T-helper 1 cell treated with Interleukin-12 subunit alpha and Interleukin-12 subunit beta and Interleukin-4 antibody, amounts not matched to agents 30 μg/mL and 1 μg/mL, for 36 hours (primary cell): ENCODE measurements around the gene PERCC1.

Experiments
- H3K27ac Mint-ChIP-seq: one replicate; pipeline ENCODE4 v1.8.0; 2021; ENCODE audit warnings: mild to moderate bottlenecking, mixed read lengths
- H3K27me3 Mint-ChIP-seq: one replicate; pipeline ENCODE4 v1.8.0; 2021; ENCODE audit warnings: low read depth, mixed read lengths
- H3K36me3 Mint-ChIP-seq: one replicate; pipeline ENCODE4 v1.8.0; 2021; ENCODE audit warnings: low read depth, mixed read lengths
- H3K4me1 Mint-ChIP-seq: one replicate; pipeline ENCODE4 v1.8.0; 2021; ENCODE audit warnings: low read depth, mixed read lengths
- H3K4me3 Mint-ChIP-seq: one replicate; pipeline ENCODE4 v1.8.0; 2021; ENCODE audit warnings: mild to moderate bottlenecking, moderate library complexity, mixed read lengths
- H3K9me3 Mint-ChIP-seq: one replicate; pipeline ENCODE4 v1.8.0; 2021; ENCODE audit warnings: mixed read lengths

Gene PERCC1

DNA sequence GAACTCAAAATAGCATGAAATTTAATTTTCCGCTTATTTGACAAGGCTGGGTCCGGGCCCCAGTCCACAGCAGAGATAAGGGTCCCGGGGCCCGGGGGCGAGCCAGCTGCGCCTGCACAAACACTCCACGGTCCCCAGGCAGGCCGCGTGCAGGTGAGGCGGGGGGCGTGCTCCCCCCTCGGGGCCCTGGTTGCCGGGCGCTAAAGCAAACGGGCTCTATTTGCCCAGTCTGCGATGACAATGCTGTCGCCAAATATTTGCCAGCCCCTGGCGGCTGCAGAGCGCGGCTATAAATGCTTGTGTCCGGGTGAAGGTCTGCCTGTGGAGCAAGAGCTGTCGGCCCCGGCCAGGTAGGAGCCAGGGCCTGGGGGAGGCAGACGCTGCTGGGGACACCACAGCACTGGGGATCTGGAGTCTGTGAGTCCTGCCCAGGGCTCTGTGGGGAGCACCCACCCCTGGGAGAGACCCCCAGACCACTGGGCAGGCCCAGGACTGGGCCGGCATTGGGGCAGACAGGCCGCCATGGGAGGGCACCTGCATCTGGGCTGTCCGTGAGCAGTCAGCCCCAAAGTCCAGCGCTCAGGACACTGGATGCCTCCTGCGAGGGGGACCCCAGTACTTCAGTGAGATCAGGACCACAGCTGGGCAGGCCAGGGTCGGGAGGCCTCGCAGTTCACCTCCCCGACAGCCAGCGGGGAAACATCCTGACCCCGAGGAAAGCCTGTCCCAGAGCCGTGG lies at the start of gene PERCC1:
TSS of gene PERCC1 (plus strand) at position 320 of the 738 bp plus-strand sequence. CDS start 1,516 bp downstream, outside the sequence.
- Mint-ChIP-seq H3K9me3 (no peaks in the 10 kb centered on the region), H3K27me3 (no peaks in the 10 kb centered on the region), H3K4me1 (no peaks in the 10 kb centered on the region), H3K27ac (no peak within 1 kb of the TSS), H3K36me3 (no peaks in the 10 kb centered on the region), H3K4me3 (no peak within 1 kb of the TSS)

DNA sequence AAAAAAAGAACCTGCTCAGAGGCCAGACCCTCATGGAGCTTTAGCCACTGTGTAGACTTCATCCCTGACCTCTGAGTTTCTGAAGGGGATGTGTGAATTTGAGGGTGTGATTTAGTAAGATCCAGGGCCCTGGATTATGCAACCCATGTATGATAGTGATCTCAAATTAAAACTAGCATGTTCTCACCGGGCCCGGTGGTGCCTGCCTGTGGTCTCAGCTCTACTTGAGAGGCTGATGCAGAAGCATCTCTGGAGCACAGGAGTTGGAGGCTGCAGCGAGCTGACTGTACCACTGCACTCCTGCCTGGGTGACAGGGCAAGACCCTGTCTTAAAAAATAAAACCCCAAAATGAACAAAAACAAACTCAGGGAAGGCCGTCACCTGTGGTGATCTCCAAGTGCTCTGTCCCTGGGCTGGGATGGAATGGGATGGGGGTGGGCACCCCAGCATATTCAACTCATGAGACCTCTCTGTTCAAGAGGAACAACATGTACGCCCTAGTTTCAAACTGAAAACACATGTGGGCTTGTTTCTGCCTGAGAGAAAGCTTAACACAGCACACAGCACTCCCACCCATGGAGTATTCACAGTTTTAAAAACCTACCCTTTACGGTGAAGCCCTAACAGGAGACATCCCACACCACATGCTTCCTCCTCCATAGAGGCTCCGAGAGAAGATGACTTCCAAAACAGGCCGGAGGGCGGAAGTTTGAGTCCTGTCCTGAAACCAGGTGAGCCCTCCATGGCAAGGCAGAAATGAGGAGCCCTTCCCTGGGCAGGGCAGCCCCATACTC lies 49.1 kb upstream of the PERCC1 start:
- Mint-ChIP-seq H3K9me3 (no peaks in the 10 kb centered on the region), H3K36me3 (peaks cover 7% of the 10 kb centered on the region), H3K4me3 (no peak overlapping the region), H3K27ac (no peak overlapping the region), H3K4me1 (peaks cover 13% of the 10 kb centered on the region), H3K27me3 (no peaks in the 10 kb centered on the region)

DNA sequence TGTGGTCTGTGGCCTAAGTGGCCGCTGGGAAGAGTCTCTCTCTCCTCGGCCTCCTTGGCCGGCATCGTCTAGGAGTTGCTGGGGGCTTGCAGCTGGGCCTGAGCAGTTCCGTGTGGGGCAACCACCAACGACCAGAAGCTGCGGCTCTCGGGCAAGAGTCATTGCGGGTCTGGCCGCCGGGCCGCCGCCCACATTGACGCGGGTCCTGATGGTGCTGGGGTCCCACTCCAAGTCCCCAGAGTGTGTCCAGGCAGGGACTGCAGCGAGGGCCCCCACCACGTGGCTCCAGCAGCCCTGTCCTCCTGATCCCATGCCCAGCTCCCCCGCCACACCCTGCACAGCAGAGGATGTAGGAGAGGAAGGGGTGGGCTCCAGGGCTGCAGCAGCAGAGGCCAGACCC lies 47.3 kb upstream of the PERCC1 start:
- H3K27me3 Mint-ChIP-seq, result no peaks in the 10 kb centered on the region
- peaks cover 5% of the 10 kb centered on the region for H3K4me1 Mint-ChIP-seq
- H3K36me3 Mint-ChIP-seq, result peaks cover 7% of the 10 kb centered on the region
- H3K9me3 Mint-ChIP-seq, result no peaks in the 10 kb centered on the region
- H3K4me3 Mint-ChIP-seq, result no peak overlapping the region
- no peak overlapping the region for H3K27ac Mint-ChIP-seq

DNA sequence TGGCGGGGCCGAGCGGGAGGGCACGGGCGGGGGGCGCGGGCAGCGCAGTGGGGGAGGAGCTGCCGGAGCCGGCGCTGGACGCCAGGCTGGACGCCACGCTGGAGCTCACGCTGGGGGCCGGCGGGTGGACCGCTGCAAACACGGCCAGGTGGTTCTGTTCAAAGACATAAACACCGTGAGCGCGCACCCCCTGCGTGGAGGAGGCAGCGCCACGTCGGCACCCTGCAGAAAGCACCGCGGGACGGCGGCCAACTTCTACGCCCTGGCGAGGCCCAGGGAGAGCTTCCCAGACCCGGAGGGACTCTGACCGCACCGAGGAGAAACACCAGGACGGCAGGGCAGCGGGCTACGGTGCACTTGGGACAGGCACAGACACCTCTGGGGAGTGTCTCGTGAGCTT lies 45.6 kb upstream of the PERCC1 start:
- Mint-ChIP-seq H3K27me3 (no peaks in the 10 kb centered on the region), H3K36me3 (peaks cover 7% of the 10 kb centered on the region), H3K4me1 (no peaks in the 10 kb centered on the region), H3K4me3 (no peak overlapping the region), H3K9me3 (no peaks in the 10 kb centered on the region), H3K27ac (no peak overlapping the region)

DNA sequence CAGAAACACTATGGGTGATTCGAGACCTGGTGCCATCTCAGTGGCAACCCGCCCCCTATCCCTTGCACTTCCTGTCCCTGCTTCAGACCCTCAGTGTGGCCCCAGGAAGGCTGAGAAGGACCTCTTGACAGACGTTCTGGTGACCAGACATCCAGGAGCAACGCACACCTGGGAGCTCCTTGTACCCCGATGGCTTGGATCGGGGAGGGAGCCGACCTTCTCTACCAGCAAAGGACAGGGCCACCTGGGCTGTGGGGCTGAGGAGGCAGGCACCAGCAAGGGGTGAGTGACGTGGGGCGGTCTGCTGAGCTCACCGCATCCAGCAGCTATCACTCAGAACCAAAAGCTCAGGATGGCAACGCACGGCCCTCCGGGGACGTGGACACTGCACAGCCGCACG lies 43.5 kb upstream of the PERCC1 start:
- no peak overlapping the region for H3K27ac Mint-ChIP-seq
- peaks cover 9% of the 10 kb centered on the region for H3K36me3 Mint-ChIP-seq
- H3K4me1 Mint-ChIP-seq, result no peaks in the 10 kb centered on the region
- no peaks in the 10 kb centered on the region for H3K27me3 Mint-ChIP-seq
- H3K4me3 Mint-ChIP-seq, result no peak overlapping the region
- H3K9me3 Mint-ChIP-seq, result no peaks in the 10 kb centered on the region

DNA sequence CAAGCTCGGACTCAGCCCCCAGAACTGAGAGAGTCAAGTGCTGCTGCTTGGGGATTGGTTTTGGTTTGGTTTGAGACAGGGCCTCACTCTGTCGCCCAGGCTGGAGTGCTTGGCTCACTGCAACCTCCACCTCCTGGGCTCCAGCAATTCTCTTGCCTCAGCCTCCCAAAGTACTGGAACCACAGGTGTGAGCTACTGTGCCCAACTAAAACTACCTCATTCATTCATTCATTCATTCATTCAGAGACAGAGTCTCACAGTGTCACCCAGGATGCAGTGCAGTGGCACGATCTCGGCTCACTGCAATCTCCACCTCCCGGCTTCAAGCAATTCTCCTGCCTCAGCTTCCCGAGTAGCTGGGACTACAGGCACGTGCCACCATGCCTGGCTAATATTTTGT lies 41.1 kb upstream of the PERCC1 start:
- no peak overlapping the region for H3K4me3 Mint-ChIP-seq
- no peaks in the 10 kb centered on the region for H3K4me1 Mint-ChIP-seq
- H3K27me3 Mint-ChIP-seq, result no peaks in the 10 kb centered on the region
- H3K9me3 Mint-ChIP-seq, result no peaks in the 10 kb centered on the region
- H3K27ac Mint-ChIP-seq, result no peak overlapping the region
- peaks cover 12% of the 10 kb centered on the region for H3K36me3 Mint-ChIP-seq

DNA sequence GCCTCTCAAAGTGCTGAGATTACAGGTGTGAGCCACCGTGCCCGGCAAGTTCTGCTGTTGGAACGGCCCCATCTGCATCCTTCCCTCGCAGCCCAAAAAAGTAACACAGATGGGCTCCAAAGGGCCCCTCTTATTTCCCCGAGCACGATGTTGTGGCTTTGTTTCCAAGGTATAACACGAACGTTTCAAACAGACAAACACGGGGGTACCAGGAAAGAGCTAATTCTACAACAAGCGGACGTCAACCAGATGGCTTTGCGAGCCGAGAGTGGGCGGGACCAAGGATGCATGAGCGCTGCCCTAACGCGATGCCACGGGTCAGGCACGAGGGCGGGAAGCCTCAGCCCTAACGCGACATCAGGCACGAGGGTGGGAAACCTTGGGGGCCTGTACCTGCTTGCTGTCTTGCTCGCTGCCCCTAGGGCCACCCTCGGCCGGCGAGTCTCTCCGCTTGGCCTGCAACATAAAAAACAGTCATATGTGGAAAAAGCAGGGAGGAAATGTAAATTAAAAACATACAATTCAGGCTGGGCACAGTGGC lies 40.6 kb upstream of the PERCC1 start:
- Mint-ChIP-seq H3K4me3 (no peak overlapping the region), H3K27me3 (no peaks in the 10 kb centered on the region), H3K27ac (no peak overlapping the region), H3K36me3 (peaks cover 10% of the 10 kb centered on the region), H3K4me1 (no peaks in the 10 kb centered on the region), H3K9me3 (no peaks in the 10 kb centered on the region)

DNA sequence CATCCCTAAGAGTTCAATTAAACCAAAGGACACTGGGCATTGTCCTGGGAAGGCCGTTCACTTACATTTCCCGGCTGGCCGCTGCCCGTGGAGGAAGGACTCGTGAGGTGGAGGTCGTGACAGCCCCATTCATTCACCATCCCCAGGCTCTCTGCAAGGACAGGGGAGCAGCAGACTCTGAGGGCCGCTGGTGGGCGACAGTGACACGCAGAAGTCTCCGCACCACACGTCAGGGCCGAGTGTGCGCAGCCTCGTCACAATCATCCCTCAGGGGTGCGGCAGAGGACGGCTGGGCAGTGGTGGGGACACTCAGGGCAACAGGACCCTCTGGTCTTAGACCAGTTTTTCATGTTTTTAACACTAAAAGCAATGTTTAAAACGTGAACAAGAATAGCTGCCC lies 38.1 kb upstream of the PERCC1 start:
- H3K36me3 Mint-ChIP-seq, result peaks cover 10% of the 10 kb centered on the region

DNA sequence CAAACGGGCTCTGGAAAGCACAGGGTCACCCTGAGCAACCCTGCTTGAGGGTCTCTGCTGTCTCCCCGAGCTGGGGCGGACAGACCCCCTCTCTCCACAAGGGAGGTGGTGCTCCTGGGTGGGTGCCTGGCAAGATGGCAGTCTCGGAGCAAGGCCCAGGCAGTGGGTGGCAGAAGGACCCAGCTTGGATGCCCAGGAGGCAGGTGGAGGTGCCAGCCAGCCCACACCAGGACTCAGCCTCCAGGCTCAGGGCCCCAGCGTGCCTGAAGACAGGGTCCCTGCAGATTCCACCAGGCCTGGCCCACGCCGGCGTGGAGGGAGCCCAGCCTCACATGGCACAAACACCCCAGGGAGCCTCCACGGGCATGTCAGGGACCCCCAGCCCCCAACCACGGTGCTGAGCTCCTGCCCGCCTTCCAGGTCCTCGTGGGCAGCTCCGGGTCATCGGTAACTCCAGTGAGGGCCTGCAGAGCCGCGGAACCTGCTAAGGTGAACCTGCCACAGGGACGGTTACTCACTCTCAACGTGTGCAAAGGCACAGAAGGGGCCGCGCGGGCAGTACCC lies 37.2 kb upstream of the PERCC1 start:
- no peaks in the 10 kb centered on the region for H3K27me3 Mint-ChIP-seq
- no peaks in the 10 kb centered on the region for H3K4me1 Mint-ChIP-seq
- H3K4me3 Mint-ChIP-seq, result no peak overlapping the region
- H3K27ac Mint-ChIP-seq, result no peak overlapping the region
- no peaks in the 10 kb centered on the region for H3K9me3 Mint-ChIP-seq
- H3K36me3 Mint-ChIP-seq, result peaks cover 10% of the 10 kb centered on the region

More for the DNA sequence above, 38.1 kb upstream of the PERCC1 start:
- Mint-ChIP-seq H3K9me3 (no peaks in the 10 kb centered on the region), H3K27ac (no peak overlapping the region), H3K4me3 (no peak overlapping the region), H3K4me1 (no peaks in the 10 kb centered on the region), H3K27me3 (no peaks in the 10 kb centered on the region)

DNA sequence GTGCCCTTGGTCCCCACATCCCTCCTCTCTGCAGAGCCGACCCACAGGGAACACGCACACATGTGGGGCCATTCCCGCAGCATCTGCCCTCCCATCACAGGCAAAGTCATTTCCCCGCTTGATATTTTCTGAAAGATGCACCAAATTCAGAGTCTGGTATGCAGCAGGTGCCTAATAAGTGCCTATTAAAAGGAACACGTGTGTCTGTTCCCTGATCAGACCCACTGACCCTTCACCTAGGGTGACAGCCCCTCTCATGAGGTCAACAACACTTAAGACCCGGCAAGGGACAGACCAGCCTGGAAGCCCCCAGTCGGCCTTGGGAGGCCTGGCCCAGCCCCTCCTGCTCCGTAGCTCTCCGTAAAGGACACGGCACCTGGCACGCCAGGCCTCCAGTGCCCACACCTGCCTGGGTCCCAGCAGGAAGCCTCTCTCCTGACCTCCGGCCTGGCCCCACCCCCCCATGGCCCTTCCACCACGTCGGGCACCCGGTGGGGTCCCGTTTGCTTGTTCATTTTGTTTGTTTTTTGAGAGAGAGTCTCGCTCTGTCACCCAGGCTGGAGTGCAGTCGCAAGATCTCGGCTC lies 36.4 kb upstream of the PERCC1 start:
- no peaks in the 10 kb centered on the region for H3K9me3 Mint-ChIP-seq
- peaks cover 10% of the 10 kb centered on the region for H3K36me3 Mint-ChIP-seq
- no peak overlapping the region for H3K4me3 Mint-ChIP-seq
- no peaks in the 10 kb centered on the region for H3K4me1 Mint-ChIP-seq
- H3K27ac Mint-ChIP-seq, result no peak overlapping the region
- H3K27me3 Mint-ChIP-seq, result no peaks in the 10 kb centered on the region

DNA sequence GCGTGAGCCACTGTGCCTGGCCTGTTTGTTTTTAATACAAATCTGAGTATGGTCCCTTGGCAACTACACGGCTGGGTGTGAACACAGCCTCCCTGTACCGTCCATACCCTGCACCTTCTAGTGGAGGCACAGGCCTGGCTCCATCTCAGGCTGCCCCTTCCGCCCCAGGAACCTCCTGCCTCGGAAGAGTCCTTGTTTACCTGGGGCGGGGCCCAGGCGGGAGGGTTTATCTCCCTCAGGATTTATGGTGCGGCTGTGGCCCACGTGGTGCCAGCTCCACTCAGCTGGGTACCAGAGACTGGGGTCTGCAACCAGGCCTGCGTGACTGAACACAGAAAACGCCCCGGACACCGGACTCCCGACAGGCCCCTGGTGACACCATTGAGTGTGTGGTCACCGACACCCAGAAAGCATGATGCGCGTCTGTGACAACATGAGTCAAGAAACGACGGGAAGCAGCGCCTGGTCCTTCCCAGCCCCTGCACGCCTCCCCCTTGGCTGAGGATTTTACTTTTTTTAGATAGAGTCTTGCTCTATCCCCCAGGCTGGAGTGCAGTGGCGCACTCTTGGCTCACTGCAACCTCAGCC lies 35.3 kb upstream of the PERCC1 start:
- peaks cover 6% of the 10 kb centered on the region for H3K36me3 Mint-ChIP-seq
- H3K27ac Mint-ChIP-seq, result no peak overlapping the region
- no peaks in the 10 kb centered on the region for H3K9me3 Mint-ChIP-seq
- no peaks in the 10 kb centered on the region for H3K4me1 Mint-ChIP-seq
- H3K27me3 Mint-ChIP-seq, result no peaks in the 10 kb centered on the region
- H3K4me3 Mint-ChIP-seq, result no peak overlapping the region

DNA sequence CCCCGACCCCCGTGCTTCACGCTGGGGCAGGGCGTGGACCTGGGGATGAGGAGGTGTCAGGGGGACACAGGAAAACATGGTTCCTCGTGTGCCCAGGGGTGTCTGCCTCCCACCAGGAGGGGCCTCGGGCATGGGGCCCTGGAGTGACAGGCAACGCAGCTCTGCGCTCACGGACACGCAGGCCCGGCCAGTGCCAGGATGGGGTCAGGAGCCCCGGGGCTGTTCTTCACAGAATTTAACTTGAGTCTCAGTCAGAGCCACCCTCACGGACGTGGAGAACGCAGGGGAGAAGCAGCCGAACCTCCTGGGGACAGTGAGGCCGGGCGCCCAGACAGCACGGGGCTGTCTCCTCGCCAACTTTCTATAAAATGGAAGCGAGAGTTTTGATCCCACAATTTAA lies 33.1 kb upstream of the PERCC1 start:
- Mint-ChIP-seq H3K4me3 (no peak overlapping the region), H3K9me3 (no peaks in the 10 kb centered on the region), H3K36me3 (peaks cover 7% of the 10 kb centered on the region), H3K27me3 (no peaks in the 10 kb centered on the region), H3K4me1 (no peaks in the 10 kb centered on the region), H3K27ac (no peak overlapping the region)

DNA sequence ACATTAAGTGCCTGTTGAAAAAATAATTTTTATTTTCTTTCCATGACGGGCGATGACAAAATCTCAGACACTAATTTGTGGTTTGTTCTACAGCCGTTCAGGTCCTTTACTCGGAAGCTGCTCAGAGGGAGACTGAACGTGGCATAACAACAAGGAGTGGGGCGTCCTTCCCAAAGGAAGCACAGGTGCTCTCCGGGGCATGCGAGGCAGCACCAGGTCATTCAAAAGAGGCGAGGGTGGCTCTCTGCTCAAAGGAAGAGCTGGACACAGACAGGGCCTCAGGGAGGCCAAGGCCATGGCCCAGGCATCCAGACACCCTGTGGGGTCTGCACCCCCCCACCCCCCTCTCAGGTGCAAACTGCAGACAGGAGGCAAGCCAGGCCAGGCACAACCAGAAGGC lies 32.5 kb upstream of the PERCC1 start:
- H3K27me3 Mint-ChIP-seq, result no peaks in the 10 kb centered on the region
- no peaks in the 10 kb centered on the region for H3K9me3 Mint-ChIP-seq
- H3K4me1 Mint-ChIP-seq, result no peaks in the 10 kb centered on the region
- H3K36me3 Mint-ChIP-seq, result peaks cover 7% of the 10 kb centered on the region
- no peak overlapping the region for H3K27ac Mint-ChIP-seq
- no peak overlapping the region for H3K4me3 Mint-ChIP-seq

DNA sequence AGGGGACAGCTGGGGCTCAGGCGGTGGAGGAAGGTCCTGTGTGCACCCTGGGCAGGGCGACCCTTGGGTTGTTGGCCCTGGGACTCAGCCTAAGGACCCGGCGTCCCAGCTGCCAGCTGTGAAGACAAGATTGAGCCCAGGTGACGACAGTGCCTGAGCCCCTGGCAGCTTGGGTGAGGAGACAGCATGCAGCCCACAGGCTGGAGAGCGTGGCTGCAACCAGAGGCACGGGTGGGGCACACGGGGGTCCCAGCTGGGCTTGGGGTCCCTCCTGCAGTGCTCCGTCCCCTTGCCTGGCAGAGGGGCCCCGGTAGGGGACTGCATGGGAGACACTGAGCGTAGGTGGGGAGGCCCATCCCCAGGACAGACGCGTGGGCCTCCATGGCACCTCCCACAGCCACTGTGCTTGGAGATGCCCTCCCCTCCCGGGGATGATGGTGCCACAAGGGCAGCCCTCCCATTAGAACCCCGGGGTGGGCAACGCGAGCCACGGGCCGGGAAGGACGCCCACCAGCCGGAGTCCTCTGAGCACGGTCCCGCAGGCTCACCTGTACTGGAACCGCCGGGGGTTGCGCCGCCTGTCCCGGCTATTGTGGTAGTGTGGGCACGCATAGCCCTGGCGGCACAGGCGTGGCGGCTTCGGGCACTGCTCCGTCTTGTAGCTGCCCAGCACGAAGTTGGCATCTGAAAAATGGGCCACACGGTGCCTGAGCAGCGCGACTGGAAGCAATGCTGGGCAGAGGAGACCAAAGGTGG lies 31.9 kb upstream of the PERCC1 start:
- H3K9me3 Mint-ChIP-seq, result no peaks in the 10 kb centered on the region
- no peaks in the 10 kb centered on the region for H3K27me3 Mint-ChIP-seq
- H3K36me3 Mint-ChIP-seq, result peaks cover 7% of the 10 kb centered on the region
- H3K27ac Mint-ChIP-seq, result no peak overlapping the region
- no peak overlapping the region for H3K4me3 Mint-ChIP-seq
- H3K4me1 Mint-ChIP-seq, result no peaks in the 10 kb centered on the region
